Glomerular visceral epithelial cell (primary cell): Measurements from ENCODE around the gene FARSB.

Experiments used
- DNase-seq: peaks from one replicate; pipeline ENCODE4 v3.0.0-alpha.2; 2016; ENCODE audit errors: extremely low spot score

Gene FARSB

DNA sequence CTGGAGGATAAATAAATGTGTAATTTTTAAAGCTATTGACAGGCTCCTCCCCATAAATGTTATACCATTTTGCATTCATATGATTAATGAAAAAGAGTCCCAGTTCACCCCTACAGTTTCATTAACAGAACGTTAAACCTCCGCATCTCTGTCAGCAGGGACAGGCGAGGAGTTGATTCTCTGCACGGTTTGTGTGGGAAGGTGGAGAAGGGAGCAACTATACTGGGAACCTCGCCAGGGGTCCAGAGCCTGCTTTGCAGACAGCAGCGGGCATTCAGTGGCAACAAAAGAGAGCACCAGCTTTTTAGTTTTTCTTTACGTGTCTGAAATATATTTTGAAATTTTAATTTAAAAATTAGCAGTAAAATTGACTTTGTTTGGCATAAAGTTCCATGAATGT, 101.4 kb downstream of the FARSB start:
- DNase-seq, result no peak

DNA sequence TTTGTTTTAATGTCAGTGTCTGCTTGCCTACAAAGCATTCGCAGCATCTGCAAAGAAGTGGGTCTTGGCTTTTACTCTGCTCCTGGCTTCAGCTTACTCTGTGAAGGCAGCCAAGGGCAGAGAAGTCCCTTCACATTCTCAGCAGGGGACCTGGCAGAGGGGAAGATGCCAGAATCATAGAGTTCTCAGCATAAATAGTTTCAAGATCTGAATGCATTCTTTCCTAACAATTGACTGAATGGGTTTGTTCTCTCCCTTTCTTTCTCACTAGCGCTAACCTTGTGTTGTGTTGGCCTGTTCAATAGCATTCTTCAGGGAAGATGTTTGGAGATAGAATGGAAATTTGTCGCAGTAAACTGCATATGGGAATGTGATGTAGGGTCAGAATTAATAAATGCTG, 106.9 kb downstream of the FARSB start:
- no peak for DNase-seq

DNA sequence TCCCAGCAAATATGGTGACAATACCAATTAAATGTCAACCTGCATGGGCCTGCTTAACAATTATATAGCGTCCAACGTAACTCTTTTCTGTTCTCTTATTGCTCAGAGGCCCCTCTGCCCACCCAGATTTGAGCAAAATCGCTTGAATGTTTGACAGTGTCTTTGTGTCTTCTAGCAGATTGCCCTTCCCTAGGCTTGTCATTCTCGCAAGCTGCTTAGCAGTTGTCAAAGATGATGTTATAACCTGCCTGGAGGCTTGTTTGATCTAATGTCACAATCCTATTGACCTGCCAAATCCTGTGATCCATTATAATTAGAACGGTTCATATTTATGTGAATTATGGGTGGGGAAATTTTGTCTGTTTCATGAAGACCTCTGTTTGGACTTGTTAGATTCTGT, 108.8 kb downstream of the FARSB start:
- no peak for DNase-seq

DNA sequence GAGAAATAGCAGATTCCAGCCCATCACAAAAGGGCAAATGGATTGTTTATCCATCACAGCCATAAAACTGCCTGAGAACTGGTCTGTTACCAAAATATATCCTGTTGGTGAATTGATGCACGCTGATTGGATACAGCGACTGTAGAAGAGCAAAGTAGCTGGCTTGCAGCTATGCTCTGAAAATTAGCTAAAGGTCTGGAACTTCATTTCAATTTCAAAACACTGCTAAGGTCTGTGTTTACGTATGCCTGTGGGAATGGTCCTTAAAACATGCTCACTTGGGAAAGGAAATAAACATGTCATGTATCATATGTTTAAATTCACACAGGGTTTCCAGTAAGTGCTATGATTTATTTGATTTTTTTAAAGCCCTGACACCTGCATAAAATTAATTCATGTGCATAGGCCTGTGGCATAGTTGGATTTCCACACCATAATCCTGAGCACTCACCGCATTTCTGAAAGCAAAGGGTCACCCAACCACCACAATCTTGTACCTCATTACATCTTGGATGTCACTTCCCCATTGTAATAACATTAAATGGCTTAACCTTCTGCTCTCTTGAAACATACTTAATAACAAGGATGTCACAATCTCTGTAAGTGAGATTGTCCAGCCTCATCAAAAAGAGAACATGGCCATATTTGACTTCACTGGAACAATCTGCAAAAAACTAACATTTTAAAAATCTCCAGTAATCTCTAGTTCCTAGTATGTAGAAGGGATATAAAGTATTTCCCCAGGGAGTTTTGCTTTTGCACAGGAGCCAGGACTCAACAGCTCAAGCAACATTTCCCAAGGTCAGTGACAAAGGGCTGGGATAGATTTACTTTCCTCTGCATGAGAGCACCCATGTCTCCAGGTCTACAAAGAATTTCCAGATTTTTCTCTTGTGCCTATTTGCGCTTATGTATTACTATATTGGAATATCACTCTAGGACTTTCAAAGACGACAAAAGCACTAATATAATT, 109.8 kb downstream of the FARSB start:
- DNase-seq, result no peak

DNA sequence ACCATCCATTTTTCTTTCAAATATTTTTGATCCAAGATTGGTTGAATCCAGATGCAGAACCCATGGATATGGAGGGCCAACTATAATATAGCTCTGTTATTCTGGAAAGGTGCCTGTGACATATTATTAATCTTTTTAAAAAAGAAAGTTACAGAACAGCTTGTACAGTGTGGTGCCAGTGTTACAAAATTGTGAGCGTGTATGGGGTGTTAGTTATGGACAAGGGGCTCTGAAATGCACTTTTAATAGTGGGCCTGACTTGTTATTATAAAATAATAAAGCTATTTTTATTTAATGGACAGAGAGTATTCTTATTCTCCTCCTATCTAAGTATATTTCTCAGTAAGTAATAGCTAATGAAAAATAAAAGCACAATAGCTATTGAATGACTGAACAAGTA, 111.2 kb downstream of the FARSB start:
- no peak for DNase-seq

DNA sequence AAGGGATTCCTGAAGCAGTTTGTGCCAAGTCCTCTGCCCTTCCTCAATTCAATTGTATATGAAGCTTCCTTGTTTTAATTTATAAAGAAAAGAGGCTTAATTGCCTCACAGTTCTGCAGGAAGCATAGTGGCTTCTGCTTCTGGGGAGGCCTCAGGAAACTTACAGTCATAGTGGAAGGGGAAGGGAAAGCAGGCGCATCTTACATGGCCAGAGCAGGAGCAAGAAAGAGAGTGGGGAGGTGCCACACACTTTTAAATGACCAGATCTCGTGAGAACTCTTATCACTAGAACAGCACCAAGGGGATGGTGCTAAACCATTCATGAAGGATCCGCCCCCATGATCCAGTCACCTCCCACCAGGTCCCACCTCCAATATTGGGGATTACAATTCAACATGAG, 117.4 kb downstream of the FARSB start:
- DNase-seq, result no peak

DNA sequence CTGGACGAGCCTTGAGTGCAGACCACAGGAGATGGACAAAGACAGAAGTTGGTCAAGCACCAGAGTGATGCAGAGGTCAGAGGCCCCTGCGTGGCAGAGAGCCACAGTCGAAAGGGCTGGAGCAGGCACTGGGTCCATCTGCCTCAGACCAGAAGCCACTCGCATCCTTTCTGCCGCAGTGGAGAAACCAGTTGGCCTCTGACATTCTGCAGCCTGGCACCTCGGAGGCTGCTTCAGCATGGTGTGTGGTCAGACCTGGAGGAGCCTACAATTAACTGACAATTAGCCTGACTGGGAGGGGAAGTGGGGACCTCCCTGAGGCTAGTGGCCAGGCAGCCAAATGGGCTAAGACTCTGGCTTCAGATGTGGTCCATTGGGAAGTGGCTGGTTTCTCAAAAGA, 120.4 kb downstream of the FARSB start:
- no peak for DNase-seq

DNA sequence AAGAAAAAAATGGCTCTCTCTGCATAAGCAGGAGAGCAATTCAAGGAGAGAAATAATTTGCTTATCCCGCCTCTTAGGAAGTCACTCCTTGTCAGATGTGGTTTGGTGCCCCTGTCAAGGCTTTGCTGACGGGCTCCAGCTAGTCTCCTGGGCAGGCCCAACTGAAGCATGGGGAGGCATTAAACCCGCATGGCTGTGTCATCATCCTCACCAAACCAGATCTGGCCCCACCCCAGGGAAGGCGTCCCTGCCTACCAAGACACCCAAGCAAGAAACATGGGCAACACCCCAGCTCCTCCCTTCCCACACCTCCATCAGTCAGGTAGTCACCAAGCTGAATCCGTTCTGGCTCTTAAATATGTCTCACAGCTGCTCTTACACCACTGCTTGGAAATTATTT, 123.6 kb downstream of the FARSB start:
- no peak for DNase-seq

DNA sequence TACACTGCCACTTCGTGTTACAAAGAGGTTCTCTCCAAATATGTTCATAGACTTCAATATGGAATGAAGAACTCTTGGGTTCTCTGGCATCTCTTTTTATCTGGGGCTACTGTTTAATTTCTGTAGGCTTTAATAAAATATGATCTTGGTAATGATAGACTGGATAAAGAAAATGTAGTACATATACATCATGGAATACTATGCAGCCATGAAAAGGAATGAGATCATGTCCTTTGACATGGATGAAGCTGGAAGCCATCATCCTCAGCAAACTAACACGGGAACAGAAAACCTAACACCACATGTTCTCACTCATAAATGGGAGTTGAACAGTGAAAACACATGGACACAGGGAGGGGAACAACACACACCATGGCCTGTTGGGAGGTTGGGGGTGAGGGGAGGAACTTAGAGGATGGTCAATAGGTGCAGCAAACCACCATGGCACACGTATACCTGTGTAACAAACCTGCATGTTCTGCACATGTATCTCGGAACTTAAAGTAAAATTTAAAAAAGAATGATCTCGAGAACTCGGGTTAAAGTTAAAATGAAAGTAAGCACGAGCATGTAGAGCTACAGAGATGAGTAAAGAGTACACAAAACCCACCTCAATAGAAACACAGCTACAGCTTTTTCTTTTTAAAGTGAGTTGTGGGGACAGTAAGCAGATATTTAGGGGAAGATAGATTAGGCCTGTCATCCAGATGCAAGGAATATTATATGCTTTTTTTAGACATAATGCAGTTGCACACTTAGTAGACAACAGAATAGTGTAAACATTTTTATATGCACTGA, 129.2 kb downstream of the FARSB start:
- DNase-seq, result no peak

DNA sequence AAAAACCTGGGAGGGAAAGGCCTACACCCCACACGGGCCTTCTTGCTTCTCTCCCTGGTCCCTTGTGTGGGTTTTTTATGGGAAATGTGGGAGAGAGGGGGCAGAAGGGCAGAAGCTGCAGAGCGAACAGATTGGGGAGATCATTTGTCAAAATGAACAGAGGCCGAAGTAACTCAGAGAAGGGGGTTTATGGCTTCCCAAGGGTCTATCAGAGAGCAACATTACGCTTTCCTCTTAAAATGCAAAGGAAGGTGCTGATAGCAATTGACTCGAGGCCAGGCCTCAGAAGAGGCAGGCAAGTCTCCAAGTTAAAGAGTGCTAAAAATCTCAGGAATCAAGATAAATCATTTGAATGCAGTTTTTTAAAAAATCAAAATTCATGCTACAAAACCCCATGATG, 130.1 kb downstream of the FARSB start:
- no peak for DNase-seq

DNA sequence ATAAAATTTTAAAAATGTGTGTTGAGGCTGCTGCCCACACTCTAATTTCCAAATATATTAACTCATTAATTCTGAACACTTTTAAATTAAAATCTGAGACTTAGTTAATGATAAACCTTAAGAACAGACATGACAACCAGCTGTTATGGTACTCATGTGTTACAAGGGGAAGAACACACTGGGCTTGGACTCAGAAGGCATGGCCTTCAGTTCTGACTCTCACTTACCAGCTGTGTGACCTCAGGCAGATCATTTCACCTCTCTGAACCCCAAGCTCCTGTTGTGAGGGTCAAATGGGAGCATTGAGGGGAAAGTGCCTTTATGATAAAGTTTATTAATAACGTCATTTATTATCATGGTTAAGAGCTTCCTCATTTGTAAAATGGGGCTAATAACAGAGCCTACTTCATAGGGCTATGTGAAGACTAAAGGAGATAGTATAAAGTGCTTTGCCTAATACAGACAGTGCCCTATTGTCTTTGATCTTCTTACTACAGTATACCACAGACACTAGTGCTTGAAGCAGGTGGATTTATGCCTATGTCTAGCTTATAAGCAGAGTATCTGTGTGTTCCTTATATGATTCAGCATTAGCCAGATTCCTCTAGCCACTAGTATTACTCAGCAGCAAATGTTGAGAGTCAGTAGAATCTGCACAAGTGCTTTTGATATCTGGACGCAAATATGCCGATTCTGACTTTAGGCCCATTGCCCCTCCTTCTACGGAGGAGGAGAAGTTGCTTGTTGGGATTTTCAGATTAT, 131.9 kb downstream of the FARSB start:
- no peak for DNase-seq

DNA sequence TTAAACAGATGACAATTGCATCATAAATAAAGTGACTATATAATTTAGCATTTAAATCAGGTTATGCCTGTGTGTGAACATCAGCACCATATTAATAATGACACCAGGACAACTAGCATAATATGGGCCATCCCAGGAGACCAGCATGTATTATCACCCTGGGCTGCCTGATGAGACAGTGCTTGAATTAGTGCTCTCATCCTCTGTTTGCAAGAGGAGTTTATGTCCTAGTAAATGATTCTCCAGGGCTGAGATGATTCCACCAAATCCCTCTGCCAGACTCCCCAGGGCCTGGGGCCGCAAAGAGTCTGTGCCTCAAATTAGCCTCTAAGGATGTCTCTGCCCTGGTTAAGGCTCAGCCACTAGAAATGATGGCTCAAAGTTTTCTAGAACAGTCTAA, 133.8 kb downstream of the FARSB start:
- no peak for DNase-seq

DNA sequence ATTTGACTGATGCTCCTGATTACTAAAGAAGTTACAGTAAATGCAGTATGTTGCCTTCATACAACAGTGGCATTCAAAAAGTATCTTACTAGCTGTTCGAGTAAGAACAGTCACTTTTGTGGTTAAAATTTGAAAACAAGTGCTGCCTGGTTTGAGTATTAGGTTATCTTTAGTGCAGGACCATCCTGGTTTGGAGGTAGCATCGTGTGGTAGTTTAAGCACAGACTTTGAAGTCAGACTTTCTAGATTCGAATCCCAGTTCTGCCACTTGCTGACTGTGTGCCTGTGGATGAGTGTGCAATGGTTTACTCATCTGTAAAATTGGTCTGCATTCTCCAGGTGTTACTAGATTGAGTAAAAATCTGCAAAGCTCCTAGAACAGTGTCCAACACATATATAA, 134.8 kb downstream of the FARSB start:
- no peak for DNase-seq
